CD14-positive monocyte (primary cell): ENCODE results near the gene FAM180A. TPM values are rescaled to one million over a fixed set of nuclear protein-coding genes. Genes with fewer than 3 reads are reported as not detected.

Experiments
- DNase-seq, 3 donors: peaks; one replicate each; pipeline ENCODE4 v3.0.0-alpha.2; 2011 to 2022
- H2AFZ ChIP-seq: 2 replicates; pipeline ENCODE4 v1.6.0; 2012; ENCODE audit warnings: mild to moderate bottlenecking, low read depth, low read length, inconsistent platforms; ENCODE audit not compliant: insufficient read depth, poor library complexity, severe bottlenecking
- H3K27ac ChIP-seq, 2 donors: 1 replicate in 1 of 2; 2 replicates in 1 of 2; pipeline ENCODE4 v1.5.1; 2012 to 2013; ENCODE audit warnings: low read length in 2 of 2, control low read depth in 1 of 2, inconsistent platforms in 1 of 2, low read depth in 1 of 2, mild to moderate bottlenecking in 1 of 2
- H3K27me3 ChIP-seq, 2 donors: one replicate each; pipeline versions ENCODE4 v1.6.0 to v1.6.1; 2011 to 2013; ENCODE audit warnings: low read length in 2 of 2; ENCODE audit not compliant: control insufficient read depth in 2 of 2, insufficient read depth in 2 of 2
- H3K36me3 ChIP-seq, 2 donors: replicated peaks in 1 of 2; 1 replicate in 1 of 2; 2 replicates in 1 of 2; pipeline versions ENCODE4 v1.5.1 to v1.6.1; 2012 to 2013; ENCODE audit warnings: low read length in 2 of 2, control low read depth in 1 of 2, inconsistent platforms in 1 of 2, mild to moderate bottlenecking in 1 of 2; ENCODE audit not compliant: insufficient read depth in 2 of 2, control insufficient read depth in 1 of 2
- H3K4me1 ChIP-seq, 2 donors: 1 replicate in 1 of 2; 2 replicates in 1 of 2; pipeline versions ENCODE4 v1.5.1 to v1.6.1; 2012 to 2013; ENCODE audit warnings: low read length in 2 of 2, control low read depth in 1 of 2, inconsistent platforms in 1 of 2, mild to moderate bottlenecking in 1 of 2, moderate library complexity in 1 of 2; ENCODE audit not compliant: insufficient read depth in 2 of 2, control insufficient read depth in 1 of 2
- H3K4me2 ChIP-seq: replicated peaks from 2 replicates; pipeline ENCODE3; 2012; ENCODE audit warnings: low read length, moderate library complexity, mild to moderate bottlenecking; ENCODE audit not compliant: poor library complexity, severe bottlenecking; ENCODE audit errors: extremely low read depth
- H3K4me3 ChIP-seq, 3 experiments: fragments of 200-600 bp in 1 of 3; sonication (generic) in 1 of 3; replicated peaks in 1 of 3; 1 replicate in 2 of 3; 2 replicates in 1 of 3; pipeline ENCODE4 v1.5.1; 2011 to 2013; ENCODE audit warnings: low read length in 3 of 3, mild to moderate bottlenecking in 3 of 3, control low read depth in 2 of 3, low read depth in 2 of 3, inconsistent platforms in 1 of 3, moderate library complexity in 1 of 3
- H3K79me2 ChIP-seq: 2 replicates; pipeline ENCODE4 v1.6.0; 2012; ENCODE audit warnings: mild to moderate bottlenecking, control low read depth, inconsistent platforms, low read length, moderate library complexity; ENCODE audit not compliant: insufficient read depth
- H3K9ac ChIP-seq: 2 replicates; pipeline ENCODE4 v1.6.0; 2017; ENCODE audit warnings: low read length, mild to moderate bottlenecking; ENCODE audit not compliant: insufficient read depth, poor library complexity, severe bottlenecking
- H3K9me3 ChIP-seq, 2 donors: replicated peaks in 1 of 2; 1 replicate in 1 of 2; 2 replicates in 1 of 2; pipeline versions ENCODE4 v1.5.1 to v1.6.1; 2012 to 2013; ENCODE audit warnings: low read length in 2 of 2, control low read depth in 1 of 2; ENCODE audit not compliant: control insufficient read depth in 1 of 2, insufficient read depth in 1 of 2
- H4K20me1 ChIP-seq: 2 replicates; pipeline ENCODE4 v1.6.0; 2012; ENCODE audit warnings: mild to moderate bottlenecking, low read length, control low read depth, moderate library complexity; ENCODE audit not compliant: insufficient read depth
- H3K27ac Mint-ChIP-seq, 7 donors: one replicate each; pipeline ENCODE4 v1.8.0; 2020; ENCODE audit warnings: mild to moderate bottlenecking in 7 of 7, mixed read lengths in 7 of 7, moderate library complexity in 6 of 7, inconsistent platforms in 2 of 7
- H3K27me3 Mint-ChIP-seq, 3 donors: one replicate each; pipeline ENCODE4 v1.8.0; 2021 to 2022; ENCODE audit warnings: low read depth in 3 of 3, mild to moderate bottlenecking in 3 of 3, mixed read lengths in 3 of 3, moderate library complexity in 3 of 3, inconsistent platforms in 1 of 3
- H3K36me3 Mint-ChIP-seq, 2 donors: one replicate each; pipeline ENCODE4 v1.8.0; 2020; ENCODE audit warnings: mixed read lengths in 2 of 2, inconsistent platforms in 1 of 2, mild to moderate bottlenecking in 1 of 2
- H3K4me1 Mint-ChIP-seq: one replicate; pipeline ENCODE4 v1.8.0; 2020; ENCODE audit warnings: mild to moderate bottlenecking, mixed read lengths
- H3K4me3 Mint-ChIP-seq, 2 donors: one replicate each; pipeline ENCODE4 v1.8.0; 2020; ENCODE audit warnings: mild to moderate bottlenecking in 2 of 2, mixed read lengths in 2 of 2, moderate library complexity in 1 of 2
- H3K9me3 Mint-ChIP-seq, 7 donors: one replicate each; pipeline ENCODE4 v1.8.0; 2020 to 2022; ENCODE audit warnings: mixed read lengths in 7 of 7, mild to moderate bottlenecking in 6 of 7, moderate library complexity in 6 of 7, inconsistent platforms in 2 of 7
- CTCF ChIP-seq: fragments of 200-600 bp; IDR thresholded peaks from one replicate; pipeline ENCODE4 v1.8.0; 2022; ENCODE audit warnings: antibody characterized with exemption, mild to moderate bottlenecking
- WGBS: methylation state at CpG from one replicate; pipeline ENCODE4 v1.1.5; 2013; ENCODE audit warnings: missing lambda C conversion rate; ENCODE audit not compliant: insufficient coverage; 5-methylcytosine and 5-hydroxymethylcytosine counted together
- intact Hi-C, 2 donors: fragments of 100-400 bp; cut with micrococcal nuclease; formaldehyde crosslinking; loops; one replicate each; pipeline versions ENCODE4 v1.15.0 to v1.15.1; 2023
- polyA plus RNA-seq, 3 donors: library from polyadenylated mRNA; depleted of rRNA in 1 of 3; unstranded in 2 of 3; stranded (reverse) in 1 of 3; fragments of 300-500 nt in 2 of 3; fragments of >200 nt in 1 of 3; fragmentation: Illumina TruSeq in 2 of 3; gene quantifications; 1 replicate in 2 of 3; 2 replicates in 1 of 3; pipeline ENCODE4 v1.2.3, GENCODE V29; 2012 to 2021

FAM180A gene
- polyA plus RNA-seq, 3 donors = not detected

DNA sequence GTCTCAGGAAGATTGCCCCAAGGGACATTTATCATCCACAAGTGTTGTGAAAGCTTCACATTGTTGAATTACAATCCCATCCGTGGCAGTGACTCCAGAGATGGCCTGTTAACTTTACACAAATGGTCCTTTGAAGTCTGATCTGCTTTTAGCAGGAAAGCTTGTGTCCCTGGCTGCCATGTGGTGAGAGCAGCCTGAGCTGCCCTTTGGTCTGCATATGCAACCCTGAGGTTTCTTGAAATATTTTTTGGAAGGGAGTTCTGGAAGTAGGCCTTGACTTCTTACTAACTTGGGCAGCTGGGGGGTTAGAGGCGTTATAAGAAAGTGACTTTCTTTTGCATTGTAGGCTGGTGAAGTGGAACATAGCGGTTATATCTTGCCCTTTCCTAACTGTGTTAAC is 41.3 kb upstream of the FAM180A start:
- H3K36me3 ChIP-seq = no peaks in the 10 kb centered on the region
- H3K4me1 ChIP-seq = peaks cover 10 to 11% of the 10 kb centered on the region in 2 donors
- Mint-ChIP-seq H3K27me3 (no peaks in the 10 kb centered on the region), H3K4me1 (peaks cover 14% of the 10 kb centered on the region), H3K36me3 (no peaks in the 10 kb centered on the region), H3K27ac (no peak overlapping the region), H3K4me3 (no peak overlapping the region), H3K9me3 (no peaks in the 10 kb centered on the region)
- no peaks in the 10 kb centered on the region for H3K79me2 ChIP-seq
- no peaks in the 10 kb centered on the region for H4K20me1 ChIP-seq
- DNase-seq = no peak
- no peak for TF ChIP-seq CTCF
- no peak overlapping the region for H3K9ac ChIP-seq
- no peak overlapping the region for H3K4me2 ChIP-seq
- H3K27ac ChIP-seq = no peak overlapping the region
- no peaks in the 10 kb centered on the region for H3K9me3 ChIP-seq
- WGBS = 97% methylated on average over 3 of the region's 3 CpGs
- no peak overlapping the region for H2AFZ ChIP-seq
- H3K4me3 ChIP-seq = no peak overlapping the region
- H3K27me3 ChIP-seq = no peaks in the 10 kb centered on the region
- intact Hi-C loops = no loop called here

- Histone ChIP-seq H3K4me1 (peaks cover 10 to 11% of the 10 kb centered on the region in 2 donors), H3K9ac (no peak overlapping the region), H2AFZ (no peak overlapping the region), H3K4me2 (no peak overlapping the region), H3K27ac (no peak overlapping the region), H3K27me3 (no peaks in the 10 kb centered on the region), H3K4me3 (no peak overlapping the region), H3K36me3 (no peaks in the 10 kb centered on the region), H3K9me3 (no peaks in the 10 kb centered on the region), H3K79me2 (no peaks in the 10 kb centered on the region), H4K20me1 (no peaks in the 10 kb centered on the region)
- DNase-seq = no peak
- 100% methylated on average over 4 of the region's 4 CpGs for WGBS
- intact Hi-C loops = no loop called here
- Mint-ChIP-seq H3K4me3 (no peak overlapping the region), H3K27ac (no peak overlapping the region), H3K36me3 (no peaks in the 10 kb centered on the region), H3K9me3 (no peaks in the 10 kb centered on the region), H3K27me3 (no peaks in the 10 kb centered on the region), H3K4me1 (peaks cover 14% of the 10 kb centered on the region)
- TF ChIP-seq CTCF = no peak
Measured at GRCh38 chr7:135789431-135789830, 40.8 kb upstream of the FAM180A start.
